B cell (primary cell): ENCODE results near the gene MYH13. TPM values are rescaled to one million over a fixed set of nuclear protein-coding genes. Genes with fewer than 3 reads are reported as not detected.

Experiments used
- ATAC-seq: fragments of 200-7000 bp; cut with Tn5 transposase; one replicate; pipeline ENCODE4 v1.10.0; 2021; ENCODE audit warnings: low read depth, mild to moderate bottlenecking, moderate number of reproducible peaks, moderate library complexity
- CTCF ChIA-PET: fragments of 350-600 bp; sonication (Branson Sonifier 250); formaldehyde crosslinking; loops from one replicate; lab custom pipeline; 2021; ENCODE audit warnings: antibody characterized with exemption, inconsistent platforms; lab: Charles Lee
- POLR2A ChIA-PET: fragments of 350-600 bp; sonication (Branson Sonifier 250); formaldehyde crosslinking; loops from one replicate; lab custom pipeline; 2021; ENCODE audit warnings: antibody characterized with exemption; lab: Charles Lee
- DNase-seq: peaks from one replicate; pipeline ENCODE4 v3.0.0; 2013
- H2AFZ ChIP-seq: 2 replicates; pipeline ENCODE4 v1.6.1; 2012; ENCODE audit warnings: mild to moderate bottlenecking, low read depth, low read length; ENCODE audit not compliant: insufficient read depth, poor library complexity, severe bottlenecking
- H3K27ac ChIP-seq, 2 donors: 1 replicate in 1 of 2; 2 replicates in 1 of 2; pipeline ENCODE4 v1.5.1; 2012 to 2013; ENCODE audit warnings: low read length in 2 of 2, mild to moderate bottlenecking in 2 of 2, moderate library complexity in 1 of 2
- H3K27me3 ChIP-seq, 4 experiments: fragments of 200-600 bp in 1 of 4; sonication (generic) in 1 of 4; replicated peaks in 1 of 4; 1 replicate in 2 of 4; 2 replicates in 2 of 4; pipeline versions ENCODE4 v1.6.1 to v1.7.0; 2013 to 2016; ENCODE audit warnings: low read length in 3 of 4, mild to moderate bottlenecking in 2 of 4, mixed read lengths in 1 of 4, moderate library complexity in 1 of 4; ENCODE audit not compliant: insufficient read depth in 4 of 4, control insufficient read depth in 3 of 4; ENCODE audit errors: control extremely low read depth in 1 of 4
- H3K36me3 ChIP-seq, 2 experiments: replicated peaks in 1 of 2; 1 replicate in 1 of 2; 2 replicates in 1 of 2; pipeline versions ENCODE4 v1.6.1 to v1.7.1; 2013; ENCODE audit warnings: low read length in 1 of 2; ENCODE audit not compliant: insufficient read depth in 2 of 2, control insufficient read depth in 1 of 2; ENCODE audit errors: control extremely low read depth in 1 of 2, extremely low read depth in 1 of 2
- H3K4me1 ChIP-seq, 2 donors: fragments of 200-600 bp in 1 of 2; sonication (generic) in 1 of 2; 1 replicate in 1 of 2; 2 replicates in 1 of 2; pipeline versions ENCODE4 v1.5.1 to v1.6.1; 2013 to 2017; ENCODE audit warnings: low read length in 2 of 2; ENCODE audit not compliant: control insufficient read depth in 2 of 2, insufficient read depth in 2 of 2
- H3K4me2 ChIP-seq: replicated peaks from 2 replicates; pipeline ENCODE3; 2012; ENCODE audit warnings: mild to moderate bottlenecking, low read depth, low read length; ENCODE audit not compliant: poor library complexity, severe bottlenecking
- H3K4me3 ChIP-seq, 5 experiments: fragments of 200-600 bp in 1 of 5; sonication (generic) in 1 of 5; 1 replicate in 3 of 5; 2 replicates in 2 of 5; pipeline versions ENCODE4 v1.5.1 to v1.7.0; 2011 to 2016; ENCODE audit warnings: low read length in 4 of 5, mild to moderate bottlenecking in 4 of 5, low read depth in 2 of 5, control low read depth in 1 of 5, moderate library complexity in 1 of 5; ENCODE audit not compliant: insufficient read depth in 1 of 5; ENCODE audit errors: control extremely low read depth in 1 of 5, extremely low read depth in 1 of 5
- H3K79me2 ChIP-seq: fragments of 200-600 bp; sonication (generic); one replicate; pipeline ENCODE4 v1.6.0; 2016; ENCODE audit warnings: low read length; ENCODE audit not compliant: control insufficient read depth, insufficient read depth
- H3K9ac ChIP-seq: fragments of 200-600 bp; sonication (generic); 2 replicates; pipeline ENCODE4 v1.6.1; 2017; ENCODE audit warnings: mild to moderate bottlenecking, low read length, moderate library complexity
- H3K9me3 ChIP-seq, 3 donors: one replicate each; pipeline versions ENCODE4 v1.6.1 to v1.7.1; 2013; ENCODE audit warnings: low read length in 2 of 3; ENCODE audit not compliant: control insufficient read depth in 2 of 3, insufficient read depth in 1 of 3; ENCODE audit errors: control extremely low read depth in 1 of 3
- H4K20me1 ChIP-seq: 2 replicates; pipeline ENCODE4 v1.6.0; 2012; ENCODE audit warnings: mild to moderate bottlenecking, low read length; ENCODE audit not compliant: insufficient read depth, control insufficient read depth, poor library complexity, severe bottlenecking
- H3K27ac Mint-ChIP-seq: one replicate; pipeline ENCODE4 v1.8.0; 2021; ENCODE audit warnings: mixed read lengths
- H3K27me3 Mint-ChIP-seq: one replicate; pipeline ENCODE4 v1.8.0; 2021; ENCODE audit warnings: mixed read lengths
- H3K4me1 Mint-ChIP-seq: one replicate; pipeline ENCODE4 v1.8.0; 2021; ENCODE audit warnings: mixed read lengths
- H3K4me3 Mint-ChIP-seq: one replicate; pipeline ENCODE4 v1.8.0; 2021; ENCODE audit warnings: mixed read lengths
- H3K9me3 Mint-ChIP-seq: one replicate; pipeline ENCODE4 v1.8.0; 2022; ENCODE audit warnings: mixed read lengths; ENCODE audit not compliant: insufficient read depth
- EZH2 ChIP-seq: IDR thresholded peaks from 2 replicates; pipeline ENCODE4 v1.6.1; 2012; ENCODE audit warnings: borderline replicate concordance, low read depth, mild to moderate bottlenecking, moderate library complexity, low read length; ENCODE audit not compliant: insufficient read depth, poor library complexity, severe bottlenecking
- WGBS: methylation state at CpG from one replicate; pipeline ENCODE4 v1.1.5; 2013; ENCODE audit warnings: missing lambda C conversion rate; ENCODE audit not compliant: insufficient coverage; 5-methylcytosine and 5-hydroxymethylcytosine counted together
- intact Hi-C: fragments of 100-400 bp; cut with micrococcal nuclease; formaldehyde crosslinking; loops from one replicate; pipeline ENCODE4 v1.10.0; 2022
- polyA plus RNA-seq: library from polyadenylated mRNA; depleted of rRNA; stranded (reverse); fragments of >200 nt; gene quantifications from 2 replicates; pipeline ENCODE4 v1.2.3, GENCODE V29; 2012
- total RNA-seq, 2 donors: library from RNA; stranded (reverse); fragments of 120-200 nt in 1 of 2; gene quantifications; 1 replicate in 1 of 2; 2 replicates in 1 of 2; pipeline versions ENCODE4 v1.2.3 to v1.2.4, GENCODE V29; 2013 to 2022
- TF ChIP-seq, protein P1 (sequence below): fragments of 200-600 bp; IDR thresholded peaks from one replicate; pipeline ENCODE4 v1.8.0; 2022; ENCODE audit warnings: antibody characterized with exemption, mild to moderate bottlenecking

The MYH13 gene
- total and polyA plus RNA-seq, 2 donors (not counting 1 experiment from before 2014, with no cell fraction given), result not detected

GRCh38 chr17:10266296-10266876 lies 106.4 kb downstream of the MYH13 start:
- DNase-seq (no peak), ATAC-seq (no peak)
- POLR2A ChIA-PET, result no interaction called here
- peaks cover 0 to 2% (median 0%) of the 10 kb centered on the region in 4 experiments for H3K27me3 ChIP-seq
- no peak overlapping the region for H3K9ac ChIP-seq
- WGBS, result 42% methylated on average over 2 of the region's 3 CpGs
- no peak overlapping the region for H2AFZ ChIP-seq
- TF ChIP-seq, protein P1, sequence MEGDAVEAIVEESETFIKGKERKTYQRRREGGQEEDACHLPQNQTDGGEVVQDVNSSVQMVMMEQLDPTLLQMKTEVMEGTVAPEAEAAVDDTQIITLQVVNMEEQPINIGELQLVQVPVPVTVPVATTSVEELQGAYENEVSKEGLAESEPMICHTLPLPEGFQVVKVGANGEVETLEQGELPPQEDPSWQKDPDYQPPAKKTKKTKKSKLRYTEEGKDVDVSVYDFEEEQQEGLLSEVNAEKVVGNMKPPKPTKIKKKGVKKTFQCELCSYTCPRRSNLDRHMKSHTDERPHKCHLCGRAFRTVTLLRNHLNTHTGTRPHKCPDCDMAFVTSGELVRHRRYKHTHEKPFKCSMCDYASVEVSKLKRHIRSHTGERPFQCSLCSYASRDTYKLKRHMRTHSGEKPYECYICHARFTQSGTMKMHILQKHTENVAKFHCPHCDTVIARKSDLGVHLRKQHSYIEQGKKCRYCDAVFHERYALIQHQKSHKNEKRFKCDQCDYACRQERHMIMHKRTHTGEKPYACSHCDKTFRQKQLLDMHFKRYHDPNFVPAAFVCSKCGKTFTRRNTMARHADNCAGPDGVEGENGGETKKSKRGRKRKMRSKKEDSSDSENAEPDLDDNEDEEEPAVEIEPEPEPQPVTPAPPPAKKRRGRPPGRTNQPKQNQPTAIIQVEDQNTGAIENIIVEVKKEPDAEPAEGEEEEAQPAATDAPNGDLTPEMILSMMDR, result no peak
- TF ChIP-seq EZH2, result no peak
- no peaks in the 10 kb centered on the region for H3K4me1 ChIP-seq
- peaks cover 0 to 6% (median 0%) of the 10 kb centered on the region in 3 donors for H3K9me3 ChIP-seq
- no peak overlapping the region for H3K27ac ChIP-seq
- no peaks in the 10 kb centered on the region for H3K9me3 Mint-ChIP-seq
- H3K27me3 Mint-ChIP-seq, result peaks cover under 1% of the 10 kb centered on the region
- intact Hi-C loops, result no loop called here
- no peak overlapping the region for H3K4me3 ChIP-seq
- no peaks in the 10 kb centered on the region for H3K36me3 ChIP-seq
- no peaks in the 10 kb centered on the region for H4K20me1 ChIP-seq
- H3K27ac Mint-ChIP-seq, result no peak overlapping the region
- no peak overlapping the region for H3K4me3 Mint-ChIP-seq
- H3K79me2 ChIP-seq, result no peaks in the 10 kb centered on the region
- H3K4me1 Mint-ChIP-seq, result no peaks in the 10 kb centered on the region
- CTCF ChIA-PET, result no interaction called here
- no peak overlapping the region for H3K4me2 ChIP-seq

DNA sequence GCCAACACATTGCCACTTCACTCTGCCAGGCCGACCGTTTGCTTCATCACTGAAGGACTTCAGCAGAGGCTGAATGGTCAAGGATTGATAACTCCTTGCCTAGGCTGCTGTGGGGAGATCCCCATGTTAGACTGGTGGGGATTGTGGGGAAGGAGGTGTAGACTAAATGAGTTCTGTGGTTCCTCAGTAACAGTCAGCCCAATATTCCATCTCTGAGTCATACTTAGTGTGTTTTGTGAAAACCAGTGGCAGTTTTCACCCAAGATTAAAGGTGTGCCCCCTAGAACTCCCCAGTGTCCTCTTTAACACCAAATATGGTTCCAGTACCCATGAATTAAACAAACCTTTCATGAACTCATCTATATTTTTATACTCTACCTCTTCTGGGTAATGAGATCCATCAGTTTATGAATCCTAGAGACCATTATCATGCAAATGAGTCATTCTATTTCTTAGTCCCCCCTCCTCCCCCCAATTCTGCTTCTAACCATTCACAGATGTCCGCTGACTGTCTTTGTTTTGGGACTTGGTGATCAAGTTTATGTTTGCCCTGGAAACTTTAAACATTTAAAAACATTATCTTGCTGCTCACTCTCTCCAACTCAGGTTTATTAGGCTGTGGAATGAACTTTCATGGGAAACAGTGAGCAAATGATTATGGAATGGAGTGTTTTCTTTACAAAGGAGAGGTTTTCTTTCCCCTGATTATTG lies 107.6 kb downstream of the MYH13 start:
- DNase-seq (no peak), ATAC-seq (no peak)
- H3K27ac Mint-ChIP-seq, result no peak overlapping the region
- POLR2A ChIA-PET, result no interaction called here
- Histone ChIP-seq H3K79me2 (no peaks in the 10 kb centered on the region), H3K4me1 (no peaks in the 10 kb centered on the region), H3K9me3 (peaks cover 0 to 6% (median 0%) of the 10 kb centered on the region in 3 donors), H2AFZ (no peak overlapping the region), H3K4me3 (no peak overlapping the region), H3K27me3 (peaks cover 0 to 2% (median 0%) of the 10 kb centered on the region in 4 experiments), H4K20me1 (no peaks in the 10 kb centered on the region), H3K9ac (no peak overlapping the region), H3K4me2 (no peak overlapping the region), H3K36me3 (no peaks in the 10 kb centered on the region), H3K27ac (no peak overlapping the region)
- TF ChIP-seq EZH2, result no peak
- TF ChIP-seq, protein P1, result no peak
- WGBS, result 50% methylated on average over 2 of the region's 3 CpGs
- no peaks in the 10 kb centered on the region for H3K4me1 Mint-ChIP-seq
- peaks cover 3% of the 10 kb centered on the region for H3K27me3 Mint-ChIP-seq
- intact Hi-C loops, result no loop called here
- H3K4me3 Mint-ChIP-seq, result no peak overlapping the region
- CTCF ChIA-PET, result no interaction called here
- no peaks in the 10 kb centered on the region for H3K9me3 Mint-ChIP-seq
